GM18951 (cell line): Measurements from ENCODE around the gene CCDC146.
"Not testable (repeated sequence)": the region's sequence is repeated elsewhere in the genome, so short reads cannot be mapped to it uniquely, and the experiment has no call there.

Experiments used
- POLR2A ChIP-seq: IDR thresholded peaks from 4 replicates; pipeline ENCODE4 v1.6.1; 2011; ENCODE audit warnings: mild to moderate bottlenecking; ENCODE audit not compliant: insufficient read length, insufficient read depth; ENCODE audit errors: extremely low read depth
- in situ Hi-C: fragments of 300-500 bp; cut with MboI; formaldehyde crosslinking; loops from one replicate; pipeline ENCODE4 v1.12.0; 2022; ENCODE audit warnings: low sequenced_read_pairs, mixed read lengths, inconsistent platforms; ENCODE audit not compliant: unreplicated experiment

Gene CCDC146

DNA sequence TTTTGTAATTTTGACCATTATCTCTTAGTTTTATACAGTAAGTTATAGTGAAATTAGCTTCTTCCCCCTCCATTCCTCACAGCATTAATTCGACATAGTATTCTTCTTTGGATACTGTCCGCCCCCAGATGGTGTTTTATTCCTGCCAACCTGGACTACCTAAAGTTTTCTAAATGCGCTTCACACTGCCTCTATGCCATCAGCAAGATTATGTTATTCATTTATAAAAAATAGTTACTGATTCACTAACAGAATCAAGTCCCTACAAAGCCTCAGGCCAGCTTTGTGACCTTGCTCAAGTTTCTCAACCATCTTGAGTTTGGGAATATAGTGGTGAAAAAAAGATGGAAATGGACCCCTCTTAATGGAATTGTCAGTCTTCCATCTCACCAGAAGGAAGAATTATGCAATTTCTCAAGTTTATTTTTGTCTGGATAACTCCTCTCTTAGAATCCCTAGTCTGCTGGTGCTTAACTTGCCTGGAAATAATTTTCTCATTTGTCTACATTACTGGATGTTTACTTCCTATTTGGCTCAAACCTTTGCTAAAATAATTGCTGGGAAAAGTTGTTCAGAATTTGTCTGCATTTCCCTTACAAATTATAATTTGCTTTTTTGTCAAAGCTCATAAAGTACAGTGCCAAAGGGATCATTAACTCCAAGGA lies 93.9 kb downstream of the CCDC146 start:
- TF ChIP-seq POLR2A = no peak

DNA sequence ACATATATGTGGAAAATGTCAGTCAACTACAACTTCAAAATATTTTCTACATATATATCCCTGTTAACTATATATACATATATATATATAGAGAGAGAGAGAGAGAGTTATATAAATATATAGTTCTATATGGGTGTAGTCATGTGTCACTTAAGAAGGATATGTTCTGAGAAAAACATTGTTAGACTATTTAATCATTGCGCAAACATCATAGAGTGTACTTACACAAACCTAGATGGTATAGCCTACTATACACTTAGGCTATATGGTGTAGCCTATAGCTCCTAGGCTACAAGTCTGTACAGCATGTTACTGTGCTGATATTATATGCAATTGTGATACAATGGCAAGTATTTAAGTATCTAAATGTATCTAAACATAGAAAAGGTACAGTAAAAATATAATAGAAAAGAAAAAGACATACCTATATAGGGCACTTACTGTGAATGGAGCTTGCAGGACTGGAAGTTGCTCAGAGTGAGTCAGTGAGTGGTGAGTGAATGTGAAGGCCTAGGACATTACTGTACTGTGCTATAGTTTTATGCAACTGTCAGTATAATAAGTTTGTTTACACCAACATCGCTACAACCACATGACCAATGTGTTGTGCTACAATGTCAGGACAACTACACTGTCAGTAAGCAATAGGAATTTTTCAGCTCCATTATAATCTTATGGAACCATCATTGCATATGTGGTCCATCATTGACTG lies 95.2 kb downstream of the CCDC146 start:
- in situ Hi-C loops = no loop called here
- TF ChIP-seq POLR2A = no peak

More for the DNA sequence above, 93.9 kb downstream of the CCDC146 start:
- in situ Hi-C loops = no loop called here

DNA sequence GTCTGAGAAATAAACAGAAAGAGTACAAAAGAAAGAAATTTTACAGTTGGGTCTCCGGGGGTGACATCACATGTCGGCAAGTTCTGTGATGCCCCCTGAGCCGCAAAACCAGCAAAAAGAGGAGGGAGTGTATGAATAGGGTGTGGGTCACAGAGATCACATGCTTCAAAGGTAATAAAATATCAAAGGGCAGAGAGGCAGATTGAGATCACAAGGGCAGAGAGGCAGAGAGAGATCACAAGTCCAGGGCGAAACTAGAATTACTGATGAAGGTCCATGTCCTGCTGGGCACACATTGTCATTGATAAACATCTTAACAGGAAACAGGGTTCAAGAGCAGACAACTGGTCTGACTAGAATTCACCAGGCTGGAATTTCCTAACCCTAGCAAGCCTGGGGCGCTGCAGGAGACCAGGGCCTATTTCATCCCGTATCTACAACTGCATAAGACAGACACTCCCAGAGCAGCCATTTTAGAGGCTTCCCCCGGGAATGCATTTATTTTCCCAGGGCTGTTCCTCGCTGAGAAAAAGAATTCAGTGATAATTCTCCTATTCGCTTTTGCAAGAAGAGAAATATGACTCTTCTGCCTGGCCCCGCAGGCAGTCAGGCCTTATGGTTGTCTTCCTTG lies 97.4 kb downstream of the CCDC146 start:
- in situ Hi-C loops = not testable (repeated sequence)

DNA sequence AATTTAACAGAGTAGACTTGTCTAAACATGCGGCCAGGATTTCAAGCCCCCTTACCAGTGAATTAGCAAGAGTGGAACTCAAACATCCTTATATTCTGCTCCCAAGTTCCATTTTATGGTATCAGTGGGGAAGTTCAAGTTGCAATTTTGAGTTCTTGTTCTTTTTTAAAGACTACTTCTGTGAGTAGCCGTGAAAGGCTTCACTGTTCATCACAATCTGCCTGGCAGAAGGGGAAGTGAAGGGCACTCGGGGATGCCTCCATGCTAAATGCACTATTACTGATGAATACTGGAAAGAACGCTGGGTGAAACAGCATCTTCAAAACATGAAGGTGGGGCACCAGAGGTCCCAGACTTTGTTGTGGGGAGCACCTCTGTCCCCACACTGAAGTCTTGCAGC lies 99.7 kb downstream of the CCDC146 start:
- TF ChIP-seq POLR2A = no peak
- in situ Hi-C loops = no loop called here

DNA sequence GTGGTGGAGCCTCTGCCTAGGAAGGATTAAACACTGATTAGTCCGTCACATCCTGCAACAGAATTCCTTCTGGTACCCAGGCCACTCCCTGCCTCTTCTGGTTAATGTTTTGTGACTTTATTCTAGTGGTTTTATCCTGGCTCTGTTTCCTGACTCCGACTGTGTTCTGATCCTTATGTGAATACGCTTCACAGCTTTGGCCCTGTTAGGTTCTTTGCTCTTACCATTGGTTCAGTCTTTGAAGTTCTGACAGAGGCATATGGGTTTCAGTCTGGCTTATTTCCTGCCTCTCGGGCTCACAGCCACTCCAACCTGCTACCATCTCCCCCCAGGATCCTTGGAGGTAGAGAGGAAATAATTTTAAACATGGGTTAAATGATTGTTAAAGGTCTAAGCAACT lies 100.4 kb downstream of the CCDC146 start:
- in situ Hi-C loops = no loop called here
- no peak for TF ChIP-seq POLR2A

DNA sequence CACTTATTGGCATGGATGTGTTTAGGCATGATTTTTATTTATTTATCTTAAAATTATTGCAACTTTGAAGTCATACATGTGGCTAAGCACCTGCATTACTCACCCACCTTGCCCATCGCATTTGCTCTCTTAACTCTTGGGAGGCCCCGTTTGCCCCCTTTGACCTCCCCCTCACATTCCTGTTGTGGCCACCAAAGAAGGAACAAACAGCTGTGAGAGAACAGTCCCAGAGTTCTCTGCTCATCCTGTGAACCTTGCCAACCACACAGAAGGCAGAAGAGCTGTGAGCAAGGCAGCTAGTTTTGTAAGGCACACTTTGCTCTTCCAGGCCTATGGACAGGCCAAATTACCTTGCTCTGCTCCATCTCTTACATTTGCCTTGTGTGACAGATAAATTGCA lies 100.8 kb downstream of the CCDC146 start:
- in situ Hi-C loops = no loop called here
- no peak for TF ChIP-seq POLR2A

DNA sequence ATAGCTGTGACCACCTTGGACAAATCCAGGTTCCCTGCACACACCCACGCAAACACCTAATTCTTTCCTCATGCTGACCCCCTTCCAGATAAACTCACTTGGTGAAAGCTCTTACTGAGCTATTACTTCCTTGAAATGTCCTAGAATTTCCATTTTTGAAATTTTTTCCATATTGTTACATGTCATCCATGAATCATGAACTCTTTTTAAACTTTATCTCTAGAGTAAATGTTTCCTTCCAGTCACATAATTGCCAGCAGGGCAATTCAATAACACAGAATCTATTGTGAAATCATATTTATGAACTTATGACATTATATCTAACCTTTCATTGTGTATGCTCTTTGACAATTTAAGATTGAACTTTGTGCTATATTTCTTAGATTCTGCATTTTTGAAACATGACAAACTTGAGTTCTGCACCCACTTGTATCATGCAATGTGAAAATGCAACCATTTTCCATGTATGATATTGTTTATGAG lies 104.0 kb downstream of the CCDC146 start:
- no peak for TF ChIP-seq POLR2A
- in situ Hi-C loops = no loop called here

DNA sequence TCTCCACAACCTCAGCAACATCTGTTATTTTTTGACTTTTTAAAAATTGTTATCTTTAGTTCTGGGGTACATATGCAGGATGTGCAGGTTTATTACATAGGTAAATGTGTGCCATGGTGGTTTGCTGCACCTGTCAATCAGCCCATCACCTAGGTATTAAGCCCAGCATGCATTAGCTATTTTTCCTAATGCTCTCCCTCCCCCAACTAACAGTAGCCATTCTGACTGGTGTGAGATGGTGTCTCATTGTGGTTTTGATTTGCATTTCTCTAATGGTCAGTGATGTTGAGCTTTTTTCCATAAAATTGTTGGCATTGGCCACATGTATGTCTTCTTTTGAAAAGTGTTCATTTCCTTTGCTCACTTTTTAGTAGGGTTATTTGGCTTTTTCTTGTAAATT lies 106.4 kb downstream of the CCDC146 start:
- in situ Hi-C loops = not testable (repeated sequence)

DNA sequence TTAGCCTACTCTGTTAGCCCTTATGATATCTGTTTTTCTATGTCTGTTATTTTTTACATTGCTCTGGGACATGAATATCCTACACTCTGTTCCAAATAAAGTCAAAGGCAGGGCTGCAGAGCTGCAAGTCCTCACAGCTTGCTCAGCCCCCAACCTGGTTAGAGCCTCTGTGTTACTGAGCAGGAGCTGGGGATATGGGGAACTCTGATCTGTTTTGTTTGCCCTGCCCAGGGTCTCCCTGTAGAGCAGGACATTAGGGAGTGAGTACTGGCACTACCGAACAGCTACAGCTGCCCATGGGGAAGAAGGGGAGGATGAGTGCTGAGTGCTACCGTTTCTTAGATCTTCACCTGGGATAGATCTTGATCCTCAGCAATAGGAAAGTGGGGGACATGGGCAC lies 110.1 kb downstream of the CCDC146 start:
- no peak for TF ChIP-seq POLR2A
- in situ Hi-C loops = no loop called here

DNA sequence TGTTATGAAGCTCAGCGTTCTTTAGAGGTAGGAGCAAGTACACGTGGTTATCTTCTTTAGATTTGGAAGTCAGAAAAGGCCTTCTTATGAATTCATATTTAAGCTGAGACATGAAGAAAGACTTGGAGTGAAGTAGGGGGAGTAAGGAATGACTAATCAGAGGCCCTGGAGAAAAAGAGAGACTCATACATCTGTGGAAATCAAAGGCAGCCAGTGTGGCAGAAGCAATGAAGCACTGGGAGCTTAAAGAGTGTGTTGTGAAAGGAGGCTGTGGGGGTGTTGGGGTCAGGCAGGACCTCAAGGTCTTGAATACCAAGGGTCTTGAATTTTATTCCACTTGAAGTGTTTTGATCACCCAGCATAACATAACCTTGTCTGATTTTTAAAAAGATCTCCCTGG lies 112.9 kb downstream of the CCDC146 start:
- TF ChIP-seq POLR2A = no peak
- in situ Hi-C loops = no loop called here

DNA sequence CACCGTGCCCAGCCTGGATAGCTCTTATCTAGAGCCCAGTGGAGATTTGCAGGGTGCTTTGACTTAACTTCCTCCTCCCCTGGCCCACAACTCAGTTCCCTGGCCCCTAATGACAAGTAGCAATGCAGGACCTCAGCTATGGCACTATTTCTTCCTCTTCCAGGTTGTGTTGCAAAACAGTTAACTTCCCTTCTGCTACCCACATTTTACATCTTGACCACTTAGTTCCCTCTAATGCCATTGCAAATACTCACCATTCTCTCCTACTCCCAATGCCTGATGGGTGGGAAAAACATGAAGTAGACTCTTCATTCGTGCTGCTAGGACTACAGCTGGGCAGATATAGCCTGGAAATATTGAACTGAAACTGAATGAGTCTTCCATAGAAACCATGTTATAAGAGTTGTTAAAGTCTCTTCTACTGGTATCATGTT lies 116.3 kb downstream of the CCDC146 start:
- no peak for TF ChIP-seq POLR2A
- in situ Hi-C loops = no loop called here

DNA sequence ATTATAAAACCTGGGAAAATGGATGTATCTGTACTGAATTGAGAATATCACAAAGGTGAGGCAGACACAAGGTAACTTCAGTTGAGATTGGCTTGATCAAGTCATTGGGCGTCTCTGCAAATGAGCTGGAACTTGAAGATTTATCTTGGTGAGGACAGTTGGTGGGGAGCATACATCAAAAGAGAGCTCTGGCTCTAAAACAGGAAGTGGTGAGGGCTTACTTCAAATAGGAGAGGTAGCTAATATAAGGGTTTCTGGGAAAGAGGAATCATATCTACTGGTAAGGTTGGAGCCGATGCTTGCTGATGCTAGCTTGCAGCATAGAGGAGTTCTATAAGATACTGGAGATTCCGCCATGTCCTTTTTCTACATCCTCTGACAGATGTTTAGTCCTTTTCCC lies 117.1 kb downstream of the CCDC146 start:
- no peak for TF ChIP-seq POLR2A
- in situ Hi-C loops = no loop called here

DNA sequence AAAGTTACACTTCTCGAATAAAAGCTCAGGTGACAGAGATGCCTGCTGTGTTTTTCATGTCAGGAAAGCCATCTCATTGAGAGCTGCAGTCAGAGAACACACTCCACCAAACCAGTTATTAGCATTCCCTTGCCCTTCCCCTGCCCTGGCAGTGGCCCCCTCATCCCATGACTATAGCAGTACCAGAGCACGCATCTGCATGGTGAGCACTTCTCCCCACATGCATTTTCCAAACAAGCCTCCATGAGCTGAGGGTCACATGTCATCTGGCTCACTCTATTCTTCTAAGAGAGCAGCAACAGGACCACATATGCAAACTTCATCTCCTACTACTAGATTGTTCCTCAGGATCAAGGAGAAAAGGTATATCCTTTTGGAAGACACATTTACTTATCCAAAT lies 119.7 kb downstream of the CCDC146 start:
- no peak for TF ChIP-seq POLR2A
- in situ Hi-C loops = loop anchor here (10.0 kb wide), 1 partner anchor 117 kb away; the partner anchor contains the start of gene CCDC146

DNA sequence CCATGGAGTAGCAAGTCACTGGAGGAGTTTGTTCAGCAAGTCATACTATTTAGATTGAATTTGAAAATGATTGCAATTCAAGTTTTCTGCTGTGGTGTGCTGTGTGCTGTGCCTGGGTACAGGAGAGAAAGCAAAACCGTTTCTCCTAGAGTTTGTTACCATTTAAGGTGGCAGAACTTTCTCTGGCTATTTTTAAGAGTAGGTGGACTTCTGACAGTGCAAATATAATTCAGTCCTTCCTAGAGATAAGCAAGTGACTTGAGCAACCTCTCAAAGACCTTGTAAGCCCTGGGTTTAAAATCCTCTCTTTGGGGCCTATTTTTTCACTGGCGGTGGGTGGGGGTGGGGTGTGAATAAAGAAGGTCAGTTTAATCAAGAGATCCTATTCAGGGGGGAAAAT lies 120.1 kb downstream of the CCDC146 start:
- in situ Hi-C loops = loop anchor here (10.0 kb wide), 1 partner anchor 118 kb away; the partner anchor contains the start of gene CCDC146
- TF ChIP-seq POLR2A = no peak
